GM12874 (cell line): Measurements from ENCODE around the gene DLD.

Experiments
- CTCF ChIP-seq: IDR thresholded peaks from 2 replicates; pipeline ENCODE4 v1.5.1; 2011; ENCODE audit warnings: low read depth, mild to moderate bottlenecking, control low read depth, low read length, moderate library complexity; ENCODE audit not compliant: insufficient read depth

The DLD gene

DNA sequence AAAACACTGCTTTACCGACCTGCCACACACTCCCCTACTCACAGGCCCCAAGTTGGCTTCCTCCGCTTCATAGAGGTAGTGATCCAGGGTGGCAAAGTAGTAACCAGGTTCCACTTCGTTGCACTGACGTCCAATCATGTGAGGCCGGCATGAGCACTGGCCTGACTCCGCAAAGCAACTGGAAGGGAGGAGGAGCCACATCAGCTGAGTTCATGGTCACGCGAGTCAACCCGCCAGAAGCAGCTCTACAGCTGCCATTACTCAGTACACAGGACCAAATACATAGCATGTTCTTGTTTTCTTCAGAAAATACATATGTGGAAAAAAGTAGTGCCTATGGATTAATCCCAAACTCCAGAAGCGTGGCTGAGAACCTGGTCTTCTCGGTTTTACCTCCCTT is 73.5 kb downstream of the DLD start:
- no peak for TF ChIP-seq CTCF

GRCh38 chr7:107966711-107967110 is 75.7 kb downstream of the DLD start:
- no peak for TF ChIP-seq CTCF

GRCh38 chr7:107967420-107967819 is 76.4 kb downstream of the DLD start:
- TF ChIP-seq CTCF: no peak

DNA sequence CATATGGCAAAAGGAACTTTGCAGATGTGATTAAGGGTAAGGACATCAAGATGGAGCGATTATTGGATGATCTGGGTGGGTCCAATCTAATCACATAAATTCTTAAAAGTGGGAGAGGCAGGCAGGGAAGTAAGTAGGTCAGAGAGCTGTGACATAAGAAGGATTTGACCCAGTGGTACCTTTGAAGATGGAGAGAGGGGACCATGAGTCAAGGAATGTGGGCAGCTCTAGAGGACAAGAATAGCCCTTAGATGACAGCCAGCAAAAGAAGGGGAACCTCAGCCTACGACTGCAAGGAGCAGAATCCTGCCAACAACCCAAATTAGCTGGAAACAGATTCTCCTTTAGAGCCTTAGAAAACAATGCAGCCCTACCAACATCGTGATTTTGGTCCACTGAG is 77.5 kb downstream of the DLD start:
- no peak for TF ChIP-seq CTCF

GRCh38 chr7:107969856-107970255 is 78.9 kb downstream of the DLD start:
- TF ChIP-seq CTCF: no peak
